ENCODE results near the gene CRHR2.

CRHR2 gene

GRCh38 chr7:30604901-30605300 lies 77.4 kb downstream of the CRHR2 start:
- peaks cover 12% of the 10 kb centered on the region; the same call in 1 of the 2 replicates for H3K36me3 ChIP-seq (ENCODE audit: control insufficient read depth, insufficient read depth, low read length)
- H3K27ac ChIP-seq (ENCODE audit: low read length): no peak overlapping the region
- no peak for DNase-seq (ENCODE audit: low read depth, low spot score)
- no CpG with 5 or more reads among the region's 3 CpGs for WGBS (ENCODE audit: insufficient coverage, insufficient read length)
- no peaks in the 10 kb centered on the region for H3K27me3 ChIP-seq (ENCODE audit: control insufficient read depth, insufficient read depth, low read length)
- no peak overlapping the region for H3K4me3 ChIP-seq (ENCODE audit: low read length)
- no peaks in the 10 kb centered on the region for H3K4me1 ChIP-seq (ENCODE audit: control insufficient read depth, insufficient read depth, low read length)
- H3K9me3 ChIP-seq (ENCODE audit: control insufficient read depth, insufficient read depth, low read length): no peaks in the 10 kb centered on the region
